Tibial nerve (tissue), 4 donors: Measurements from ENCODE around the gene SAPCD2.

Source experiments
- CTCF ChIP-seq, 5 experiments: fragments of 200-600 bp in 3 of 5; fragments of 450-650 bp in 2 of 5; sonication (generic) in 3 of 5; IDR thresholded peaks; one replicate each; pipeline ENCODE4 v1.5.1; 2016 to 2019; ENCODE audit warnings: antibody characterized with exemption in 5 of 5, mild to moderate bottlenecking in 3 of 5, moderate library complexity in 2 of 5
- EP300 ChIP-seq, 2 donors: sonication (generic); formaldehyde crosslinking; IDR thresholded peaks; one replicate each; pipeline ENCODE4 v1.6.1; 2017; ENCODE audit warnings: antibody characterized with exemption in 2 of 2, mild to moderate bottlenecking in 1 of 2
- POLR2A ChIP-seq, 2 donors: fragments of 450-650 bp; IDR thresholded peaks; one replicate each; pipeline ENCODE4 v1.6.1; 2017; ENCODE audit warnings: antibody characterized with exemption in 2 of 2, mild to moderate bottlenecking in 2 of 2, moderate library complexity in 2 of 2

- TF ChIP-seq CTCF (IDR thresholded peaks at IDR 0.05) (no peak), EP300 (IDR thresholded peaks at IDR 0.05) (no peak), POLR2A (IDR thresholded peaks at IDR 0.05) (no peak)
These were observed 55.4 kb downstream of the SAPCD2 start for GRCh38 chr9:137014776-137015539.
